Activated CD4-positive, CD25-positive, alpha-beta regulatory T cell treated with anti-CD3 and anti-CD28 coated beads, Interleukin-2, amount 50 U/mL, for 72 hours (primary cell): ENCODE measurements around the gene FHAD1.

Experiments used
- DNase-seq: peaks from one replicate; pipeline ENCODE4 v3.0.0; 2021

Gene FHAD1

GRCh38 chr1:15219280-15220023, 27.6 kb upstream of the FHAD1 start:
- no peak for DNase-seq

GRCh38 chr1:15220024-15220392, 27.0 kb upstream of the FHAD1 start:
- DNase-seq = no peak

GRCh38 chr1:15220825-15221431, 26.1 kb upstream of the FHAD1 start:
- no peak for DNase-seq

- DNase-seq = no peak
These were observed 24.2 kb upstream of the FHAD1 start for GRCh38 chr1:15222653-15223303.

GRCh38 chr1:15224259-15224869, 22.7 kb upstream of the FHAD1 start:
- DNase-seq = no peak

- DNase-seq = no peak
These were observed 22.0 kb upstream of the FHAD1 start for GRCh38 chr1:15224974-15225373.

- no peak for DNase-seq
These were observed 21.6 kb upstream of the FHAD1 start for GRCh38 chr1:15225461-15225860.

- DNase-seq = no peak
These were observed 20.4 kb upstream of the FHAD1 start for GRCh38 chr1:15226388-15227255.

GRCh38 chr1:15229707-15230131, 17.3 kb upstream of the FHAD1 start:
- no peak for DNase-seq

- no peak for DNase-seq
These were observed 15.3 kb upstream of the FHAD1 start for GRCh38 chr1:15231714-15232201.

- DNase-seq = no peak
These were observed 13.3 kb upstream of the FHAD1 start for GRCh38 chr1:15233689-15234088.

GRCh38 chr1:15236321-15236721, 10.7 kb upstream of the FHAD1 start:
- no peak for DNase-seq

GRCh38 chr1:15236746-15237145, 10.3 kb upstream of the FHAD1 start:
- no peak for DNase-seq

- no peak for DNase-seq
These were observed 8.2 kb upstream of the FHAD1 start for GRCh38 chr1:15238789-15239188.

GRCh38 chr1:15242766-15243165, 4.3 kb upstream of the FHAD1 start:
- DNase-seq = no peak

- no peak for DNase-seq
These were observed 3.6 kb upstream of the FHAD1 start for GRCh38 chr1:15243275-15244043.

- no peak for DNase-seq
These were observed 2.2 kb upstream of the FHAD1 start for GRCh38 chr1:15244813-15245212.

- no peak for DNase-seq
These were observed 1.2 kb upstream of the FHAD1 start for GRCh38 chr1:15245593-15246360.

- DNase-seq = no peak
These were observed 1.2 kb downstream of the FHAD1 start for GRCh38 chr1:15248216-15248615.

- DNase-seq = no peak
These were observed 2.1 kb downstream of the FHAD1 start for GRCh38 chr1:15249081-15249480.
